HG03457 (cell line): ENCODE data around the gene FAM153A.
"Not testable (repeated sequence)": the region's sequence is repeated elsewhere in the genome, so short reads cannot be mapped to it uniquely, and the experiment has no call there.

Experiments used
- ATAC-seq: cut with Tn5 transposase; IDR thresholded peaks from one replicate; pipeline ENCODE4 v1.9.1; 2021; ENCODE audit warnings: moderate number of reproducible peaks; ENCODE audit not compliant: unreplicated experiment

The FAM153A gene

DNA sequence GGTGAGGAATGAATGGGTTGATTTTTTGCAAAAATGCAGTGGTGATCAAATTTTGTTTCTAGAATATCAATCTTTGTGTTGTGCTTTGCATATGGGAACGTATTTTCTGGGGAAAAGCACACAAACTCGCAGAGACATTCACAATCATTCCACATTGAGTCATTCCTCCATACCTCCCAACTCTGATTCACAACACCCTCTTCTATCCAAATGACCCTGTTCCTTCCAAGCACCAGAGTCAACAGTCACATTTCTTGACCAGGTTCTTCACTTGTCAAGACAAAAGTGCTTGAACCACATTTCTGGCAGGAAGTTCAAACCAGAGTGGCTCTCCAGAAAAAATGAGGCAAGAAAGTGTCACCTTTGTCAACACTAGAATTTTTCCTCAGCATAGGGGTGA is 35.3 kb downstream of the FAM153A start:
- not testable (repeated sequence) for ATAC-seq

- not testable (repeated sequence) for ATAC-seq
Measured at GRCh38 chr5:177724858-177725257, 57.8 kb downstream of the FAM153A start.

DNA sequence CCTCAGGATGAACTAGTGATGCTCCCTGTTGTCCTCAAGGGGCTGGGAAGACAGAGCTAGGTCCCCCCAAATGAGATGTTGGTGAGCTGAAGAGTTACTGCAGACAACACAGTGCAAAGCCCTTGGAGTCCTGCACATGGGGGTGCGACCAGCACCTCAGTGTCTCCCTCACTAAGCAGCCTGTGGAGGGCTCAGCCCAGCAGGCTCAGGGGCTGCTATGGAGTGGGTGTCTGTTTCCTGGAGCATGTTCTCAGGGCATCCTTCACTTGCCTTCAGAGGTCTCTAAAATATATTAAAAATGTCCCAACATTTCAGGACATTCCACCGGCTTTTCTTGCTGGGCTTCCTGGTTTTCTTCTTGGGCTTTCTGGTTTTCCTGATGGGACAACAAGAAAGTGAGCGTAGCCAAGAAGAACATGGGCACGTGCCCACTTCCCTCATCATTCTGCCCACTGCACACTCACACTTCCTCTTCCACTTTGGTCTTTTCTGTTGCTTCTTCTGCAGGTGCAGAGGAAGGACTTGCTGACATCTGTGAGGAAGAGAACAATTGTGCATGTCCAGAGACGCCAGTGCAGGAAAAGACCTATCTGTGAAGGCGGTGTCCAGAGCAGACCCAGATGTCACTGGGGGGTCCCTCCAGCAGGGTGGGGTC is 58.7 kb downstream of the FAM153A start:
- ATAC-seq: not testable (repeated sequence)

- ATAC-seq: not testable (repeated sequence)
Measured at GRCh38 chr5:177722829-177723228, 59.9 kb downstream of the FAM153A start.

- not testable (repeated sequence) for ATAC-seq
Measured at GRCh38 chr5:177719989-177720388, 62.7 kb downstream of the FAM153A start.

- not testable (repeated sequence) for ATAC-seq
Measured at GRCh38 chr5:177715423-177715822, 67.3 kb downstream of the FAM153A start.

DNA sequence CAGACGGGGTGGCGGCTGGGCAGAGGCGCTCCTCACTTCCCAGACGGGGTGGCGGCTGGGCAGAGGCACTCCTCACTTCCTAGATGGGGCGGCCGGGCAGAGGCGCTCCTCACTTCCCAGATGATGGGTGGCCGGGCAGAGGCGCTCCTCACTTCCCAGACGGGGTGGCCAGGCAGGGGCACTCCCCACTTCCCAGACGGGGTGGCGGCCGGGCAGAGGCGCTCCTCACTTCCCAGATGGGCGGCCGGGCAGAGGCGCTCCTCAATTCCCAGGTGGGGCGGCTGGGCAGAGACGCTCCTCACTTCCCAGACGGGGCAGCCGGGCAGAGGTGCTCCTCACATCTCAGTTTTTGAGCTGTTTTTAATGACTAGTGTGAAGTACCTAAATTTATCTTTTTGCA is 86.6 kb downstream of the FAM153A start:
- not testable (repeated sequence) for ATAC-seq

GRCh38 chr5:177695356-177695930 is 87.3 kb downstream of the FAM153A start:
- not testable (repeated sequence) for ATAC-seq

DNA sequence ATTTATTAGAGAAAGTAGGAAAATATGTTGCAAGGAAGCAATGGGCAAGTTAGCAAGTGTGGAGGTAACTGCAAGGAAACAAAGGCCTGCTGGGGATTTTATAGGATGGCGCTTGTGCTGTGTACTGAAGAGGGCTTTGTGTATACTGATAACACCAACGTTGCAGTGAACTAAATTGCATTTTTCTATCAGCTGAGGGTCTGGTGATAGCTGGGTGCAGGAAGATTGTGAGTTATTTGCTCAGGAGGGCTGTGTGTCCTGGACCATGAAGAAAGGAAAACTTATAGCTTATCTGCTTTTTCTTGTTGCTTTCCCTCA is 88.2 kb downstream of the FAM153A start:
- not testable (repeated sequence) for ATAC-seq

DNA sequence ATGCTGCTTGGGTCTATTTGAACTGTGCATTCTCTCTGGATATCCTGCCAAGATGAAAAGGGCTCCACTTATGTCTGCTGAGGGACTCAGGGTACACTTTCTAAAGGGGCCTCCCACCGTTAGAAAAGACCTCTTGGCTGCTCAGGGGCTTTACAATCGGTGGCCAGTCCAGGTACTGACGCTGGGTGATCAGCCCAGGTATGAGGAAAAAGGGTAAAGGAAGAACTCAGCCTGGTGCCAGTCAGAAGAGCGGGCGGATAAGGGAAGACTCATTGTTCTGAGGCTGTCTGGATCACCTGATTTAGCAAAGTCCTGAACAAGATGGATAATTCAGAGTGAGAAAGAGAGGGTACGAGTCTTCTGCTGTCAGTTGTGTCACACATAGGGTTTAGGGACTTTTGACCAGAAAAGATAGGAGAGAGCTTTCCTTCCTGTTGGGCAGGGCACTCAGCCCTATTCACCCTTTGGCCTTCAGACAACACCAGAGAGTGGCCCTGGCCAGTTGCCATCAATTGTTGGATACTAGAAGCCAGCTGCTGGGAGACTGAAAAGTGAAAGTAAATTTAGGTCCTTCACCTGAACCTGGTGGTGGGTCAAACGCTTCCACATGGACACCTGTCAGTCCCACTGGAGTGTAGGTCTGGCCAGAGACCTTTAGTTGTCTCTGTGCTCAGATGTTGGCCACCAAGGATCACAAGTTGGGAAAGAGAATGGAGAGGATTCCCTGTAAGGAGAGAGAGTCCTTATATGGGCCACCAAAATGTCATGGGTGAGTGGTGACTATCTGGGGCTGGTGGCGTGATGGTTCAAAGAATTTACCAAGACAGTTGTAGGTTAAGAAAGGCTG is 88.8 kb downstream of the FAM153A start:
- ATAC-seq: not testable (repeated sequence)

DNA sequence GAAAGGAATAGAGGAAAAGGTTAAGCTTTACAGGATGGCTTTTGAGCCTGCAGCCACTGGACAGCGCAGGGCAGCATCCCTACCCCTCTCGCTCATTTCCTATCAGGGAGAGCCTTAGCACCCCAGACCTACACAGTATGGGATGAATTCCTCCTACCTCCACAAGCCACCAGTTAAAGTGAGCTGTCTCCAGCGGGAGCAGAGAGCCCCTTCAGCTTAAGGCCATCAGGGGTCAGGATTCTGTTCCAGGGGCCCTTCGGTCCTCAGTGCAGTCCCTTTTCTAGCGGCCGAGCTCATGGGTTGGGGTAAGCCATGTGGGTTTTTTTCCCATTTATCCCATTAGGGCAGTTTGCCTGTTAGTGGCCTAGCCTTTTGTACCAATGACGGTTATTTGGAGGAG is 89.7 kb downstream of the FAM153A start:
- ATAC-seq: not testable (repeated sequence)

DNA sequence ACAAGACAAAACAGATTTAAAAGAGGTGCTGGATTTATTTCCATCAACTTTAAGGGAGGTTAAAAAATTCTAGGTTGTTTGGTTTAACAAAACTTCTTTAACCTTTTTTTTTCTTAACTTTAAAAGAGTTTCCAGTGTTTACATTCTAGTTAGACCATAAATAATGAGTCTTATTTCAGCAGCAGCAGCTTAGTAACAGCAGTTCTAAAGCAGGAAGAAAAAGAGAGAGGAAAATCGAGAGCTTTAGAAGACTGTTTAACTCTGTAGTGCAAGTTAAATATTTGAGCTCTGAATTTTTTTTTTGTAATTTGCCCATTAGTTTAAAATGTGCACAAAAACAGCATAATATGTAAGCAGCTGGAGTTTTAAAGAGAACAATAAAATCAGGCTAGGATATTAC is 90.2 kb downstream of the FAM153A start:
- not testable (repeated sequence) for ATAC-seq

- not testable (repeated sequence) for ATAC-seq
Measured at GRCh38 chr5:177689011-177689610, 93.6 kb downstream of the FAM153A start.

- ATAC-seq: not testable (repeated sequence)
Measured at GRCh38 chr5:177688091-177688490, 94.6 kb downstream of the FAM153A start.

- not testable (repeated sequence) for ATAC-seq
Measured at GRCh38 chr5:177681920-177682319, 100.8 kb downstream of the FAM153A start.
